Heart right ventricle (tissue), 16 donors: ENCODE measurements around the gene TIMM10B. TPM values are rescaled to one million over a fixed set of nuclear protein-coding genes. Genes with fewer than 3 reads are reported as not detected.

Source experiments
- ATAC-seq, 8 donors: fragments of 200-7000 bp; cut with Tn5 transposase; one replicate each; pipeline ENCODE4 v1.9.1; 2020; ENCODE audit warnings: mild to moderate bottlenecking in 8 of 8, moderate library complexity in 8 of 8, moderate number of reproducible peaks in 1 of 8
- DNase-seq, 2 donors: peaks; one replicate each; pipeline ENCODE4 v3.0.0-alpha.2; 2020
- H3K27ac ChIP-seq, 10 donors: fragments of 200-600 bp; sonication (generic) in 2 of 10; one replicate each; pipeline versions ENCODE4 v1.5.0 to v1.8.0; 2020 to 2022; ENCODE audit warnings: mild to moderate bottlenecking in 3 of 10
- H3K27me3 ChIP-seq, 7 donors: fragments of 200-600 bp; one replicate each; pipeline ENCODE4 v1.8.0; 2021 to 2022; ENCODE audit warnings: mild to moderate bottlenecking in 2 of 7
- H3K36me3 ChIP-seq, 9 donors: fragments of 200-600 bp; sonication (generic) in 1 of 9; one replicate each; pipeline versions ENCODE4 v1.5.0 to v1.8.0; 2020 to 2022; ENCODE audit warnings: mild to moderate bottlenecking in 2 of 9
- H3K4me1 ChIP-seq, 9 donors: fragments of 200-600 bp; sonication (generic) in 1 of 9; one replicate each; pipeline versions ENCODE4 v1.5.0 to v1.8.0; 2020 to 2022; ENCODE audit warnings: mild to moderate bottlenecking in 4 of 9
- H3K4me3 ChIP-seq, 10 donors: fragments of 200-600 bp; sonication (generic) in 2 of 10; one replicate each; pipeline versions ENCODE4 v1.5.0 to v1.8.0; 2020 to 2022; ENCODE audit warnings: mild to moderate bottlenecking in 7 of 10, moderate library complexity in 2 of 10
- H3K9me3 ChIP-seq, 11 donors: fragments of 200-600 bp in 10 of 11; sonication (generic) in 2 of 11; one replicate each; pipeline versions ENCODE4 v1.5.0 to v1.8.0; 2013 to 2022; ENCODE audit warnings: mild to moderate bottlenecking in 2 of 11, control low read depth in 1 of 11, moderate library complexity in 1 of 11
- WGBS, 2 donors: extraction: QIAGEN DNeasy Blood & Tissue Kit; methylation state at CpG; one replicate each; pipeline ENCODE4 v1.1.7; 2013; ENCODE audit warnings: inconsistent platforms in 1 of 2; 5-methylcytosine and 5-hydroxymethylcytosine counted together
- intact Hi-C, 10 donors: fragments of 100-400 bp; cut with DNase I; formaldehyde crosslinking; loops; one replicate each; pipeline versions ENCODE4 v1.11.1 to v1.14.2; 2022
- polyA plus RNA-seq, 2 donors: library from polyadenylated mRNA; stranded (reverse); fragments of 200-250 nt; gene quantifications; one replicate each; pipeline ENCODE4 v1.2.3, GENCODE V29; 2013
- total RNA-seq, 10 donors: library from RNA; stranded (reverse); fragmentation: NEBNext Ultra II Directional in 3 of 10; extraction: Animal tissue kit (Norgen Biotek cat#: 25700) in 3 of 10; gene quantifications; one replicate each; pipeline versions ENCODE4 v1.2.1 to v1.2.4, GENCODE V29; 2021 to 2023
- TF ChIP-seq, protein P1 (sequence below), 9 donors: fragments of 200-600 bp; sonication (generic) in 2 of 9; IDR thresholded peaks; one replicate each; pipeline versions ENCODE4 v1.5.0 to v1.8.0; 2021 to 2022; ENCODE audit warnings: antibody characterized with exemption in 9 of 9, mild to moderate bottlenecking in 5 of 9, moderate library complexity in 1 of 9
- donor health status: Arrhythmogenic right ventricular cardiomyopathy.
- donor health status: ischemic (EF 13 %, LVEDD 7.1; RV severe dilation, severe dysfunction).
- donor health status: healthy with polysubstance abuse.
- donor health status: DM: no; HTN: yes; CAD: no.
- donor health status: DM: no; HTN: no; CAD: no.
- donor health status: ischemic (EF 25% LVEDD 6.9; RV normal size, moderate dysfunction).
- donor health status: ischemic (EF 25% LVEDD 5.7; RV mildly dilated, moderate dysfunction).
- donor health status: healthy.
- donor health status: DM: yes; HTN: yes; CAD: no.
- donor health status: Ischemic cardiomyopathy.
- donor health status: ischemic (EF 35%, LVEDD 5.7; RV mildly dilated, moderate dysfunction).
- donor health status: nonischemic (EF 11% LVEDD 7.7; RV severe dilation, severe dysfunction).
- donor health status: DM: yes; HTN: yes; CAD: no.
- donor health status: PGD.
- donor health status: ischemic (EF 29% LVEDD 5.4; RV normal size, mild dysfunction).
- donor health status: nonischemic (EF 23%, LVEDD 6.1; RV moderate dilation, normal function).

The TIMM10B gene
- total and polyA plus RNA-seq, 12 donors, result 10.0 to 21.6 (median 16.5) TPM

DNA sequence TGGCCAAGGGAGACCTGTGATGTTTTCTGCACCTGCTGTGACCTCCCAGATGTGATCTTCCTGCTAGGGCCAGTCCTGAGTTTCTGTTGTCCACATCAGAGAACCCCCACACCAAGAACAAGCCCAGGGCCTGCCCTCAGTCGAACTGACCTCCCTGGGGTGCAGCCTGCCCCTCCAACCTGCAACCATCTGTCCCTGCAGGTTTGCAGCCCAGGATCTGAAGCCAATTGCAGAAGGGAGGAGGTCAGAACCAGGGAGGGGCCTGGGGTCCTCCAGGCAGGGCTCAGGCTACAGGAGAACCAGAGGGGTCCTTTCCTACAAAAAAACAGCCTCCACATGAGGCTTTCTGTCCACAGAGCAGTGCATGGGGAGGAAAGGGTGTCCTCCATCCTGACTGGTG, 8.4 kb upstream of the TIMM10B start:
- DNase-seq (no peak), ATAC-seq (no peak)
- Histone ChIP-seq H3K4me1 (peaks cover 0 to 43% (median 30%) of the 10 kb centered on the region in 9 donors), H3K36me3 (peaks cover 0 to 20% (median 12%) of the 10 kb centered on the region in 9 donors), H3K27me3 (no peaks in the 10 kb centered on the region), H3K27ac (peak overlapping the region in 7 of 10 donors; percentile 91 to 98 (median 94)), H3K4me3 (peak overlapping the region; percentile 54 to 97 (median 90)), H3K9me3 (no peaks in the 10 kb centered on the region)
- intact Hi-C loops, result no loop called here
- TF ChIP-seq, protein P1, sequence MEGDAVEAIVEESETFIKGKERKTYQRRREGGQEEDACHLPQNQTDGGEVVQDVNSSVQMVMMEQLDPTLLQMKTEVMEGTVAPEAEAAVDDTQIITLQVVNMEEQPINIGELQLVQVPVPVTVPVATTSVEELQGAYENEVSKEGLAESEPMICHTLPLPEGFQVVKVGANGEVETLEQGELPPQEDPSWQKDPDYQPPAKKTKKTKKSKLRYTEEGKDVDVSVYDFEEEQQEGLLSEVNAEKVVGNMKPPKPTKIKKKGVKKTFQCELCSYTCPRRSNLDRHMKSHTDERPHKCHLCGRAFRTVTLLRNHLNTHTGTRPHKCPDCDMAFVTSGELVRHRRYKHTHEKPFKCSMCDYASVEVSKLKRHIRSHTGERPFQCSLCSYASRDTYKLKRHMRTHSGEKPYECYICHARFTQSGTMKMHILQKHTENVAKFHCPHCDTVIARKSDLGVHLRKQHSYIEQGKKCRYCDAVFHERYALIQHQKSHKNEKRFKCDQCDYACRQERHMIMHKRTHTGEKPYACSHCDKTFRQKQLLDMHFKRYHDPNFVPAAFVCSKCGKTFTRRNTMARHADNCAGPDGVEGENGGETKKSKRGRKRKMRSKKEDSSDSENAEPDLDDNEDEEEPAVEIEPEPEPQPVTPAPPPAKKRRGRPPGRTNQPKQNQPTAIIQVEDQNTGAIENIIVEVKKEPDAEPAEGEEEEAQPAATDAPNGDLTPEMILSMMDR (IDR thresholded peaks at IDR 0.05), result no peak
- 38 to 43% methylated on average over 1 of the region's 1 CpG for WGBS, 2 donors

DNA sequence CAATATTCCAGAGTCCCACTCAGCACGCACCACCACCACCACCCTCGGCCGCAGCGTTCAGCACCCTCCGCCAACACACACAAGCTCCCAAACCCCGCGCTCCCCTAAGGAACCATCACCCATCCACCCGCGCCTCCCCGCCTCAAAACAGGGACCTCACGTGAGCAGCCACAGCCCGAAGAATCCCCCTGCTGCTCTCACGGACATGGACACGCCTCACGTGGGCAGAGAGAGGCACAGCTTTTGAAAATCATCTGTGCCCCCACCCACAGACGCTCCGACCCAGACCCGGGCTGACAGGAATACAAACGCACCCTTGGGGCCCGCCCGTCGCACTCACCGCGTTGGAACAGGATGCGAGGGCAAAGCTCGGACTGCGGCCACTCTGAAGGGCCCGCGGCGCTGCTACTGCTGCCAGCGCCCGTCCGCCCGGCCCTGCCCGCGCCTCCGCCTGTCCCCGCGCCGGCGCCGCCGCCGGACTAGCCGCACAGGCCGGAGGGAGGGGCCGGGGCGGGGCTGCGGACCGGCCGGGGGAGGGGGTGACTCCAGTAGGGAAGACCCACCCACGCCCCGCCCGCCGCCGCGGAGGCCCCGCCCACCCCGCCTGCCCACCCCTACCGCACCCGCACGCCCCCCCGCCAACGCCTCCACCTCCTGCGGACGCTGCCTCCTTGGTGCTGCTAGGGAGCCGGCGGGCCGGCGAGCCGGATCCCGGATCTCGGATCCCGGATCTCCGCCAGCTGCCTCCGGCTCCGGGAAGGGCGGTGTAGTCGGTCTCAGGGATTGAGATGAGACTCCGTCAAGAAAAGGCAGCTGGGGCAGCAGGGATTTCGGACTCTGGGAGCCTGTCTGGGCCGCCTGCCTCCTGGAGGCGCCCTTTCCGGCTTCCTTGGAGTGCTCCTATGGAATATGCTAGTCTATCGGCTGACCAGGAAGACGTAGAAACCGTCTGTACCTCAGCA, 7.6 kb upstream of the TIMM10B start, which contains the start of gene TRIM3:
Gene TRIM3, minus strand, starts transcription at position 491 of the 962 bp plus-strand sequence. CDS start 8,246 bp downstream, outside the sequence.
- 1% methylated on average over 73 to 87 of the region's 87 CpGs for WGBS, 2 donors
- ATAC-seq, result peak; percentile 84 to 95 (median 90)
- intact Hi-C loops, result loop anchor here in 1 of 10 donors (1.0 kb wide), 1 partner anchor 83 kb away; the partner anchor contains the start of gene SMPD1
- Histone ChIP-seq H3K4me1 (peaks cover 0 to 39% (median 28%) of the 10 kb centered on the region in 9 donors), H3K36me3 (peaks cover 0 to 28% (median 20%) of the 10 kb centered on the region in 9 donors), H3K9me3 (no peaks in the 10 kb centered on the region), H3K27ac (peak within 1 kb of the TSS; percentile 74 to 98 (median 94)), H3K4me3 (peak within 1 kb of the TSS; percentile 54 to 97 (median 90)), H3K27me3 (no peaks in the 10 kb centered on the region)
- TF ChIP-seq, protein P1 (IDR thresholded peaks at IDR 0.05), result peak in 4 of 9 donors; percentile 22 to 44 (median 32)
- DNase-seq, result peak; percentile 95 to 97

DNA sequence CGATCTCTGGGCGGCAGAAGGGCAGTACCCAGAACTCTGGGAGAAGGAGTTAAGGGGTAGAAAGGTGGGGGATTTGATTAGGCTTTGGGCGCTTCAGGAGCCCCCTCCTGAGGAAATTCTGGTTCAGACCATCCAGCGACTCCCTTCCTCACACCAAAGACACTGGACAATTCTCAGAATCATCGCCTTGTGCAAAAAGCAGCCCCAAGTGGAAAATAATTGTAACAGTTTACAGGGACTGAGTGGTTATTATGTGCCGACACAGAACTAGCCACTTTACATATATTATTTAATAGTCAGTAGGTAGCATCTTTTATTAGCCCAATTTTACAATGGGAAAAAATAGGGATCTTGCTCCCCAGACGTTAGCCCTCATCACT, 6.9 kb upstream of the TIMM10B start:
- no peaks in the 10 kb centered on the region for H3K27me3 ChIP-seq
- no peak for DNase-seq
- no peaks in the 10 kb centered on the region for H3K9me3 ChIP-seq
- TF ChIP-seq, protein P1 (IDR thresholded peaks at IDR 0.05), result no peak
- no peak for ATAC-seq
- H3K4me3 ChIP-seq, result peak overlapping the region; percentile 53 to 97 (median 90)
- H3K27ac ChIP-seq, result peak overlapping the region; percentile 74 to 98 (median 94)
- peaks cover 0 to 33% (median 21%) of the 10 kb centered on the region in 9 donors for H3K4me1 ChIP-seq
- 35 to 39% methylated on average over 7 of the region's 7 CpGs for WGBS, 2 donors
- intact Hi-C loops, result loop anchor here in 1 of 10 donors (1.0 kb wide), 1 partner anchor 84 kb away; the partner anchor contains the start of gene SMPD1
- peaks cover 0 to 33% (median 25%) of the 10 kb centered on the region in 9 donors for H3K36me3 ChIP-seq

- TF ChIP-seq, protein P1 (IDR thresholded peaks at IDR 0.05), result no peak
- Histone ChIP-seq H3K4me3 (peak overlapping the region in 1 of 10 donors; percentile 95), H3K9me3 (no peaks in the 10 kb centered on the region), H3K36me3 (peaks cover 0 to 33% (median 25%) of the 10 kb centered on the region in 9 donors), H3K27ac (peak overlapping the region in 9 of 10 donors; percentile 90 to 98 (median 94)), H3K4me1 (peaks cover 0 to 33% (median 21%) of the 10 kb centered on the region in 9 donors), H3K27me3 (no peaks in the 10 kb centered on the region)
- no peak for ATAC-seq
- WGBS, 2 donors, result 80 to 82% methylated on average over 3 of the region's 3 CpGs
- DNase-seq, result no peak
- intact Hi-C loops, result loop anchor here in 1 of 10 donors (1.0 kb wide), 1 partner anchor 85 kb away; the partner anchor contains the start of gene SMPD1
Measured at GRCh38 chr11:6474806-6475500, 6.3 kb upstream of the TIMM10B start.
